ENCODE results near the gene KCNA10. TPM values are rescaled to one million over a fixed set of nuclear protein-coding genes. Genes with fewer than 3 reads are reported as not detected.

Gene KCNA10
- total RNA-seq, 2 experiments from 2014 or later: not detected

GRCh38 chr1:110477445-110477957, 41.5 kb downstream of the KCNA10 start:
- no peaks in the 10 kb centered on the region for H3K36me3 ChIP-seq (ENCODE audit: insufficient read depth, low read length)
- H3K27ac ChIP-seq (ENCODE audit: low read depth, low read length, poor library complexity, severe bottlenecking): no peak overlapping the region
- BruUV-seq (replicated peaks): no TSS peak
- intact Hi-C loops (cut with micrococcal nuclease; ENCODE audit: unreplicated experiment): no loop called here
- H3K4me1 ChIP-seq (ENCODE audit: insufficient read depth, low read length, poor library complexity, severe bottlenecking): no peaks in the 10 kb centered on the region
- no peak overlapping the region for H2AFZ ChIP-seq (ENCODE audit: low read length)
- TF ChIP-seq EZH2phosphoT487 (IDR thresholded peaks at IDR 0.05; ENCODE audit: borderline replicate concordance, low read depth, low read length) (no peak), CTCF (conservative IDR thresholded peaks at IDR 0.05; ENCODE audit: low read length) (peak; percentile 55)
- CTCF ChIA-PET (ENCODE audit: unreplicated experiment): no interaction called here
- H3K79me2 ChIP-seq (ENCODE audit: insufficient read depth, low read depth, low read length): no peaks in the 10 kb centered on the region
- POLR2A ChIA-PET: interaction anchor here (0.6 kb wide), 1 partner anchor 328 kb away, joined by 3 read pairs; no protein-coding TSS in a partner anchor
- H3K9me2 ChIP-seq (ENCODE audit: insufficient read depth, low read length): no peaks in the 10 kb centered on the region
- DNase-seq (ENCODE audit: low spot score): peak; percentile 17
- no peak overlapping the region for H3K4me3 ChIP-seq (ENCODE audit: low read depth, low read length, poor library complexity, severe bottlenecking)
- H3K4me2 ChIP-seq (ENCODE audit: low read length): no peak overlapping the region
- H4K20me1 ChIP-seq (ENCODE audit: insufficient read depth, low read length): no peaks in the 10 kb centered on the region
- no peaks in the 10 kb centered on the region for H3K9me3 ChIP-seq (ENCODE audit: low read length)

GRCh38 chr1:110477041-110477440, 41.9 kb downstream of the KCNA10 start:
- BruUV-seq (replicated peaks): no TSS peak
- H3K9me2 ChIP-seq (ENCODE audit: insufficient read depth, low read length): no peaks in the 10 kb centered on the region

More at GRCh38 chr1:110477041-110477440, 41.9 kb downstream of the KCNA10 start:
- no peaks in the 10 kb centered on the region for H3K79me2 ChIP-seq (ENCODE audit: insufficient read depth, low read depth, low read length)
- no peak overlapping the region for H3K4me3 ChIP-seq (ENCODE audit: low read depth, low read length, poor library complexity, severe bottlenecking)
- ChIA-PET POLR2A (interaction anchor here (0.5 to 0.6 kb wide), 2 partner anchors 113 to 329 kb away, joined by 3 to 5 read pairs; no protein-coding TSS in a partner anchor), CTCF (ENCODE audit: unreplicated experiment) (no interaction called here)
- intact Hi-C loops (cut with micrococcal nuclease; ENCODE audit: unreplicated experiment): no loop called here
- no peaks in the 10 kb centered on the region for H3K4me1 ChIP-seq (ENCODE audit: insufficient read depth, low read length, poor library complexity, severe bottlenecking)
- TF ChIP-seq CTCF (conservative IDR thresholded peaks at IDR 0.05; ENCODE audit: low read length): no peak
- TF ChIP-seq EZH2phosphoT487 (IDR thresholded peaks at IDR 0.05; ENCODE audit: borderline replicate concordance, low read depth, low read length): no peak
- no peak overlapping the region for H3K4me2 ChIP-seq (ENCODE audit: low read length)
- H3K36me3 ChIP-seq (ENCODE audit: insufficient read depth, low read length): no peaks in the 10 kb centered on the region
- H2AFZ ChIP-seq (ENCODE audit: low read length): no peak overlapping the region
- H3K27ac ChIP-seq (ENCODE audit: low read depth, low read length, poor library complexity, severe bottlenecking): no peak overlapping the region
- DNase-seq (ENCODE audit: low spot score): no peak
- no peaks in the 10 kb centered on the region for H3K9me3 ChIP-seq (ENCODE audit: low read length)
- no peaks in the 10 kb centered on the region for H4K20me1 ChIP-seq (ENCODE audit: insufficient read depth, low read length)
